NCI-H1930 (cell line): ENCODE data around the gene VWA8.

Experiments used
- DNase-seq, 2 experiments: peaks; one replicate each; lab custom pipeline; 2025; lab: John Stamatoyannopoulos, UW

The VWA8 gene

GRCh38 chr13:41960637-41961465 lies at the start of gene VWA8:
VWA8 (minus strand) TSS chr13:41961109; CDS start chr13:41961015, 94 bp downstream.
- DNase-seq: peak; percentile 55 to 58

GRCh38 chr13:42009057-42009456 lies 48.1 kb upstream of the VWA8 start:
- no peak for DNase-seq

GRCh38 chr13:42007844-42008243 lies 46.9 kb upstream of the VWA8 start:
- no peak for DNase-seq

- DNase-seq: no peak
Observed at GRCh38 chr13:42002066-42002465, 41.2 kb upstream of the VWA8 start.

- DNase-seq: no peak
Observed at GRCh38 chr13:42001580-42001979, 40.7 kb upstream of the VWA8 start.

- DNase-seq: no peak
Observed at GRCh38 chr13:42000846-42001245, 39.9 kb upstream of the VWA8 start.

GRCh38 chr13:41997396-41997795 lies 36.5 kb upstream of the VWA8 start:
- DNase-seq: no peak

GRCh38 chr13:41995946-41996345 lies 35.0 kb upstream of the VWA8 start:
- no peak for DNase-seq

GRCh38 chr13:41995336-41995735 lies 34.4 kb upstream of the VWA8 start:
- DNase-seq: no peak

GRCh38 chr13:41994696-41995095 lies 33.8 kb upstream of the VWA8 start:
- DNase-seq: no peak

- DNase-seq: no peak
Observed at GRCh38 chr13:41991936-41992335, 31.0 kb upstream of the VWA8 start.

GRCh38 chr13:41988244-41988643 lies 27.3 kb upstream of the VWA8 start:
- no peak for DNase-seq

- no peak for DNase-seq
Observed at GRCh38 chr13:41985788-41986508, 25.0 kb upstream of the VWA8 start.

- DNase-seq: no peak
Observed at GRCh38 chr13:41981951-41982715, 21.2 kb upstream of the VWA8 start.

- DNase-seq: no peak
Observed at GRCh38 chr13:41978007-41978406, 17.1 kb upstream of the VWA8 start.

- no peak for DNase-seq
Observed at GRCh38 chr13:41976476-41976875, 15.6 kb upstream of the VWA8 start.

- DNase-seq: no peak
Observed at GRCh38 chr13:41974262-41974900, 13.5 kb upstream of the VWA8 start.

- DNase-seq: no peak
Observed at GRCh38 chr13:41973247-41973741, 12.4 kb upstream of the VWA8 start.

GRCh38 chr13:41971848-41972247 lies 10.9 kb upstream of the VWA8 start:
- no peak for DNase-seq

- DNase-seq: no peak
Observed at GRCh38 chr13:41970918-41971317, 10.0 kb upstream of the VWA8 start.

GRCh38 chr13:41970022-41970421 lies 9.1 kb upstream of the VWA8 start:
- no peak for DNase-seq

- no peak for DNase-seq
Observed at GRCh38 chr13:41969072-41969471, 8.2 kb upstream of the VWA8 start.
